ENCODE measurements around the gene SYNE1.

Gene SYNE1

GRCh38 chr6:152557502-152557901 lies 79.7 kb downstream of the SYNE1 start:
- no peaks in the 10 kb centered on the region for H3K9me3 ChIP-seq
- TF ChIP-seq CTCF (IDR thresholded peaks at IDR 0.05): no peak
- H3K4me1 ChIP-seq (ENCODE audit: control insufficient read depth in 1 of 2, insufficient read depth in 1 of 2, low read depth in 1 of 2, low read length in 1 of 2): peaks cover 45% of the 10 kb centered on the region in 2 experiments
- no peaks in the 10 kb centered on the region for H3K27me3 ChIP-seq
- no peaks in the 10 kb centered on the region for H3K36me3 ChIP-seq
- H3K27ac ChIP-seq: no peak overlapping the region
- no peak overlapping the region for H3K4me3 ChIP-seq (ENCODE audit: low read depth in 1 of 2, low read length in 1 of 2)

GRCh38 chr6:152554851-152555250 lies 82.3 kb downstream of the SYNE1 start:
- Histone ChIP-seq H3K36me3 (no peaks in the 10 kb centered on the region), H3K27me3 (no peaks in the 10 kb centered on the region), H3K27ac (peak overlapping the region; percentile 81), H3K9me3 (no peaks in the 10 kb centered on the region), H3K4me3 (ENCODE audit: low read depth in 1 of 2, low read length in 1 of 2) (no peak overlapping the region), H3K4me1 (ENCODE audit: control insufficient read depth in 1 of 2, insufficient read depth in 1 of 2, low read depth in 1 of 2, low read length in 1 of 2) (peaks cover 65 to 66% of the 10 kb centered on the region in 2 experiments)
- TF ChIP-seq CTCF (IDR thresholded peaks at IDR 0.05): no peak

- Histone ChIP-seq H3K4me1 (ENCODE audit: control insufficient read depth in 1 of 2, insufficient read depth in 1 of 2, low read depth in 1 of 2, low read length in 1 of 2) (peaks cover 65 to 66% of the 10 kb centered on the region in 2 experiments), H3K4me3 (ENCODE audit: low read depth in 1 of 2, low read length in 1 of 2) (no peak overlapping the region), H3K27ac (peak overlapping the region; percentile 2), H3K27me3 (no peaks in the 10 kb centered on the region), H3K9me3 (no peaks in the 10 kb centered on the region), H3K36me3 (no peaks in the 10 kb centered on the region)
- peak; percentile 89 for TF ChIP-seq CTCF (IDR thresholded peaks at IDR 0.05)
Measured at GRCh38 chr6:152552616-152553209, 84.4 kb downstream of the SYNE1 start.

- Histone ChIP-seq H3K4me1 (ENCODE audit: control insufficient read depth in 1 of 2, insufficient read depth in 1 of 2, low read depth in 1 of 2, low read length in 1 of 2) (no peaks in the 10 kb centered on the region), H3K27ac (no peak overlapping the region), H3K27me3 (no peaks in the 10 kb centered on the region), H3K9me3 (no peaks in the 10 kb centered on the region), H3K4me3 (ENCODE audit: low read depth in 1 of 2, low read length in 1 of 2) (no peak overlapping the region), H3K36me3 (peaks cover 3% of the 10 kb centered on the region)
- TF ChIP-seq CTCF (IDR thresholded peaks at IDR 0.05): no peak
Measured at GRCh38 chr6:152543519-152543918, 93.6 kb downstream of the SYNE1 start.

- Histone ChIP-seq H3K36me3 (peaks cover 3% of the 10 kb centered on the region), H3K27ac (no peak overlapping the region), H3K4me1 (ENCODE audit: control insufficient read depth in 1 of 2, insufficient read depth in 1 of 2, low read depth in 1 of 2, low read length in 1 of 2) (peaks cover 0 to 6% of the 10 kb centered on the region in 2 experiments), H3K27me3 (no peaks in the 10 kb centered on the region), H3K4me3 (ENCODE audit: low read depth in 1 of 2, low read length in 1 of 2) (no peak overlapping the region), H3K9me3 (no peaks in the 10 kb centered on the region)
- no peak for TF ChIP-seq CTCF (IDR thresholded peaks at IDR 0.05)
Measured at GRCh38 chr6:152540381-152540780, 96.8 kb downstream of the SYNE1 start.

All from neutrophil (primary cell).